ENCODE data around the gene CAPZA1.

Gene CAPZA1

GRCh38 chr1:112629256-112629655 is 9.6 kb downstream of the CAPZA1 start:
- peaks cover 11% of the 10 kb centered on the region for H3K4me1 ChIP-seq (ENCODE audit: control insufficient read depth, insufficient read depth, low read length)
- CTCF ChIA-PET, result no interaction called here
- POLR2A ChIA-PET, result no interaction called here

GRCh38 chr1:112633628-112634027 is 14.0 kb downstream of the CAPZA1 start:
- H3K4me3 ChIP-seq (ENCODE audit: low read depth, low read length), result no peak overlapping the region
- no peak for TF ChIP-seq ZBTB10 (tag by site-specific recombination; IDR thresholded peaks at IDR 0.05)
- TF ChIP-seq ZNF202 (tag by site-specific recombination; IDR thresholded peaks at IDR 0.05; ENCODE audit: borderline replicate concordance), result no peak
- TF ChIP-seq ZNF560 (tag by site-specific recombination; IDR thresholded peaks at IDR 0.05; ENCODE audit: borderline replicate concordance), result no peak
- no peak for TF ChIP-seq ZNF423 (tag by site-specific recombination; IDR thresholded peaks at IDR 0.05)
- TF ChIP-seq ZBTB48 (tag by site-specific recombination; IDR thresholded peaks at IDR 0.05), result no peak
- TF ChIP-seq ZNF610 (tag by site-specific recombination; IDR thresholded peaks at IDR 0.05; ENCODE audit: borderline replicate concordance), result no peak
- no peak for TF ChIP-seq ZNF585B (tag by site-specific recombination; IDR thresholded peaks at IDR 0.05)

More at GRCh38 chr1:112629256-112629655, 9.6 kb downstream of the CAPZA1 start:
- peaks cover 0 to 25% of the 10 kb centered on the region in 2 experiments; a peak in 2 of 3 replicates for H3K36me3 ChIP-seq (ENCODE audit: control insufficient read depth in 2 of 2, insufficient read depth in 1 of 2, low read length in 2 of 2)
- no peak overlapping the region for H3K4me3 ChIP-seq (ENCODE audit: low read depth, low read length)
- H3K27ac ChIP-seq (ENCODE audit: extremely low read depth, low read depth, low read length), result no peak overlapping the region
- TF ChIP-seq ZNF521 (tag by site-specific recombination; IDR thresholded peaks at IDR 0.05) (no peak), ZSCAN23 (tag by site-specific recombination; IDR thresholded peaks at IDR 0.05) (no peak), ZNF785 (tag by site-specific recombination; IDR thresholded peaks at IDR 0.05) (no peak), REST (tag by site-specific recombination; IDR thresholded peaks at IDR 0.05) (no peak), ZNF76 (tag by site-specific recombination; IDR thresholded peaks at IDR 0.05; ENCODE audit: borderline replicate concordance, low read depth) (no peak), ZNF488 (tag by site-specific recombination; IDR thresholded peaks at IDR 0.05) (no peak), ZNF501 (tag by site-specific recombination; IDR thresholded peaks at IDR 0.05) (no peak), KLF9 (tag by site-specific recombination; IDR thresholded peaks at IDR 0.05; ENCODE audit: low read depth) (no peak), ZNF777 (tag by site-specific recombination; IDR thresholded peaks at IDR 0.05; ENCODE audit: borderline replicate concordance) (no peak), ZBTB26 (tag by site-specific recombination; optimal IDR thresholded peaks at IDR 0.05) (no peak), ZNF350 (tag by site-specific recombination; IDR thresholded peaks at IDR 0.05) (no peak), ZFP69B (tag by site-specific recombination; IDR thresholded peaks at IDR 0.05) (no peak), ZNF23 (tag by site-specific recombination; IDR thresholded peaks at IDR 0.05; ENCODE audit: borderline replicate concordance) (no peak), ZBTB8A (tag by site-specific recombination; IDR thresholded peaks at IDR 0.05) (no peak), ZNF510 (tag by site-specific recombination; IDR thresholded peaks at IDR 0.05; ENCODE audit: insufficient replicate concordance) (no peak), OVOL3 (tag by site-specific recombination; IDR thresholded peaks at IDR 0.05) (no peak), ZNF114 (tag by site-specific recombination; IDR thresholded peaks at IDR 0.05) (no peak), ZNF544 (tag by site-specific recombination; IDR thresholded peaks at IDR 0.05) (no peak), ZNF335 (tag by site-specific recombination; conservative IDR thresholded peaks at IDR 0.05) (no peak), ZNF639 (tag by site-specific recombination; IDR thresholded peaks at IDR 0.05) (no peak)
- H3K9me3 ChIP-seq (ENCODE audit: control insufficient read depth, insufficient read depth, low read depth, low read length), result no peaks in the 10 kb centered on the region

More at GRCh38 chr1:112633628-112634027, 14.0 kb downstream of the CAPZA1 start:
- peaks cover 0 to 13% of the 10 kb centered on the region in 2 experiments; a peak in 2 of 3 replicates for H3K36me3 ChIP-seq (ENCODE audit: control insufficient read depth in 2 of 2, insufficient read depth in 1 of 2, low read length in 2 of 2)
- CTCF ChIA-PET, result interaction anchor here (0.6 to 1.4 kb wide), 5 partner anchors 19 to 121 kb away, joined by 3 to 5 read pairs (median 3); no protein-coding TSS in a partner anchor
- POLR2A ChIA-PET, result no interaction called here
- no peaks in the 10 kb centered on the region for H3K9me3 ChIP-seq (ENCODE audit: control insufficient read depth, insufficient read depth, low read depth, low read length)
- peaks cover 34% of the 10 kb centered on the region for H3K4me1 ChIP-seq (ENCODE audit: control insufficient read depth, insufficient read depth, low read length)
- H3K27ac ChIP-seq (ENCODE audit: extremely low read depth, low read depth, low read length), result no peak overlapping the region

Measured in HEK293 (cell line).